Fibroblast of skin of scalp (primary cell): Measurements from ENCODE around the gene SUSD4.

Experiments used
- DNase-seq: peaks from one replicate; pipeline ENCODE4 v3.0.0-alpha.2; 2013

The SUSD4 gene

DNA sequence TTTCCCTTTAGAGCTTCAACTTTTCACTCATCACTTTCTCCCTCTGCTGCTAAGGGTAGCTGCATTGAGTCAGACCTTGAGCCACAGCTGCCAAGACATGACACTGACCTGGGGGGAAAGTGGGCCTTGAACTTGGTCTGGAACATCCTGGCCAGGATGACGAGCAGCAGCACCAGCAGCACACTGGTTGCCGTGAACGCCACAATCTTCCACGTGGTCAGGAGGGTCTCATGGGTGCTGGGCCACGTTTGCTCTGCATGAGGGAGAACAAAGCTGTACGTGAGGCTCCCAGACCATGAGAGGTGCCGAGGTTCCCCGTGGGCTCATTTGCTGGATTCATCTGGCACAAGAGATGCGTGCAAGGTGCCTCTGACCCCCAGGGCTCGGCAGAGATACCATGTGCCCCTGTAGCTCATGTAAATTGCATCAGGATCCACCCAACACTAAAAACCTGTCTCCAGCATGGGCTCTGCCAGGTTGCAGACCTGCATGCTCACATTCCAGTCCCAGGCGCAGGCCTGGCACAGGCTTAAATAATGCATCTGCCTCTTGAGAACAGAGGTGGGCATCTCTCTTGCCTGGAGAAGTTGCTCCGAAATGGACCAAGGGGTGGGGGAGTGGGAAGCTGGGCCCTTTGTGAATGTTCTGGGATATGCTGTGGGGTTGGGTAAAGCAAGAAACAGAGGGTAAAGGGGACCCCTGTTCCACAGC is 136.3 kb downstream of the SUSD4 start:
- DNase-seq = no peak

DNA sequence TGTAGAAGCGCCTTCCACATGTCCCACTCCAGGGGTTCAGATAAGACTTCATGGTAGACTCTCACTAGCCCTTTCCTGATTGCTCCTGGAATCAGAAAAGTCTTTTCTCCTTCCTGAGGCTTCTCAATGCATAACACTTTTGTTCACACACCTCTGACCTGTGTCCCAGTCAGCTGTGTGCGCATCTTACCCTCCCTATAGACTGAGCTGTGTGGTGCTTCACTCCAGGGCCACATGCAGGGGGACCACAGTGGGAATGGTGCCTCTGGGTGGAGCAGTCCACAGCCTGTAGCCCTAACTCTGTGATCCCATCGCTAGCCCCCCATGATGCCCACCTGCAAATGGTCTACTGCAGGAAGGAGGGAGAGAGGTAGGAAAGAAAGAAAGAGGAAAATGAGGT is 136.9 kb downstream of the SUSD4 start:
- DNase-seq = no peak

DNA sequence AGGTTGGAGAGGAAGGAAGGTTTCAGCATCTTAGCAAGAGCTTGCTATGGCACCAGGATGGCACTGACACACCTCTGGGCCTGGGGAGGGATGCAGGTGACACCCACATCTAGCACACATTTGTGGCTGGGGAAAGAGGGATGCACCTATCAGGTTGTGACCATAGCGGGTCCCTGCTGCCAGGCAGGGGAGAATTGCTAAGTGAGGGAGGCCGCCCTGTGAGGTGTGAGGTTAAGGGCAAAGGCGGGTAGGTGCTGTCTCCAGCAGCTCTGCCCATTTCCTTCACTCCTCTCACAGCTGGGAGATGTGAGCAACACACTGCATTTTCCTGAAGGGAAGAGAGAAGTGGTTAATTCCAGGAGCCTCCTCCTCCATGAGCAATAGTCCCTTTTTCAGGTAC is 137.7 kb downstream of the SUSD4 start:
- DNase-seq = no peak

DNA sequence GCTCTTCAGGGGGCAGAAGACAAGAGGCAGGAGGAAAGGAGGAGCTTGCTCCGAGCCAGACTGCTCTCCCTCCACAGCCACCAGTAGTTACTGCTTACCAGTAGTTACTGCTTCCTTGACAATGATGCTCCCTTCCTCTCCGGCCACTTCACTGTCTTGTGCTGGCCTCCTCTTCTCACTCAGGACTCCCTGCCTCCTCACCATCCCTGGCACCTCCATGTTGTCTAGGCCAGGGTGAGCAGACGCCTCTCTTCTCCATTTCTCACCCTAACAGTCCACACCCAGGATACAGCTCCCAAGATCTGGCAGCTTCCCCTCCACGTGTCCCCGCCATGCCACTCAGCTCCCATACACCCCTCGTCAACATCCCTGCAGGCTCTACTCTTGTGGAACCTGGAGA is 138.5 kb downstream of the SUSD4 start:
- DNase-seq = no peak

DNA sequence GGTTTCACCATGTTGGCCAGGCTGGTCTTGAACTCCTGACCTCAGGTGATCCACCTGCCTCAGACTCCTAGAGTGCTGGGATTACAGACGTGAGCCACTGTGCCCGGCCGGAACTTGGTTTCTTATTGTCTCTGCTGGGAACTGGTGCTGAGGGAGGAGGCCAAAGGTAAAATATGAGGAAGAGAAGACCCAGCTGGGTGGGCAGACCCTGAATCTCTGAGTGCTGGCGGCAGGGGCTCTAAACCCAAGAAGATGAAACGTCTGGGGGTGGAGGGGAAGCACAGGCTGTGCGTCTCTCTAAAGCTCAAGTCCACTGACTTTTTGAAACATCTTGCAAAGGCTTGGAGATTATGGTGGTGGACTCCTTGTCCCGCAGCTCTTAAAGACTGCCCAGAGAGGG is 138.9 kb downstream of the SUSD4 start:
- DNase-seq = no peak

DNA sequence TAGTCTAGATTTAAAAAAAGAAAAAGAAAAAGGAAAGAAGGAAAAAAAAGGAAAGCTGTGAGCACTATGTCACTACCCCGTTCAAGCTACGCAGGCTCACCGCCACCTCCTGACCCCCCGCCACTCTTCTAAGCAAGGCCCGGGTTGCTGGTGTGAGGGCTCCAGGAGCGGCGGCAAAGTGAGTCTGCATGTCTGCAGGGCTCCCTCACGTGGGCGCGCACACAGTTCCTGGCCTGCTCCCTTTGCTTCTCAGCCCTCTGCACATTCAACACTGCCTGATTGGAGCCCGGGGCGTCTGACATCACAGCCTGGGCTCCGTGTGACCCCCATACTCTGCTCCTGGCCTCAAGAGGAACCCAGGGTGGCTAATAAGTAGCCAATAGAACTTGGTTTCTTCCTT is 139.5 kb downstream of the SUSD4 start:
- DNase-seq = no peak

DNA sequence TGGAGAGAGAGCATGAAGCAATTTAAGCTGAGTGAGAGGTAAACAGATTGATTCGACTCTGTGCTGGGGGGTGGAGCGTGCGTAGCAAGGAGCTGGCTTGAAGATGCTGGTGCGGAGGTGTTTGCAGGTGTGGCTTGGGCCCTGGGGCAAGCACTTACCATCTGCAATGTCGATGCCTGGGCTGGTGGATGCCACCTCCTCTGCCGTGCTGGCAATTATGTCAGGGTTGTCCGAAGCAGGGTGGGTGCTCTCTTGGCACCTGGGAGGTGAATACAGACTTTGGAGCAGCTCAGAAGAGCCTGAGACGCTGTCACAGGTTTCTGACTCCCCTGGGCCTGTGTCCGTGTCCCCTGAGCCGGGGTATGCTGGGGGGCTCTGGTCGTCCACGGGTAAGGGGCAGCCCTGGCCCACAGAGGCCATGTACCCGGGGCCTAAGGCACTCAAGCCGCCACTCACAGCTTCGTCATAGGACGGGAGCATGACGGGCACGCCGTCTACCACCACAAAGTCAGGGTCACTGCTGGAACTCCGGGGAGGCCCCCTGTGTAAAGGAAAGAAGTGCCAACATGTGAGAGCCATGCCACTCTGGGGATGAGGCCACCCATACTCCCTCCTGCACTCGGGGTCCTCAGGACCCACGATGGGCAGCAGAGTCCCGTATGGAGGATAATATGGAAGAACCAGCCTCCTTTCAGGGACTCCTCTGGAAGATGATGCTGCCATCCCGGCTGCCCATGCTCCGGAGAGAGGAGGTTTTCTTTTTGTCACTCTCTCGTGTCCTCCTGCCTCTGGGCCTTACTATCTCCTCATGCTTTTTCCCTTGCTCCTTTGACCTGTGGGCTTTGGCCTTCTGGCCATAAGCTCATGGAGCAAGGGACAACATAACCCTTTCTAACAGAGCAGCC is 140.6 kb downstream of the SUSD4 start:
- DNase-seq = no peak

DNA sequence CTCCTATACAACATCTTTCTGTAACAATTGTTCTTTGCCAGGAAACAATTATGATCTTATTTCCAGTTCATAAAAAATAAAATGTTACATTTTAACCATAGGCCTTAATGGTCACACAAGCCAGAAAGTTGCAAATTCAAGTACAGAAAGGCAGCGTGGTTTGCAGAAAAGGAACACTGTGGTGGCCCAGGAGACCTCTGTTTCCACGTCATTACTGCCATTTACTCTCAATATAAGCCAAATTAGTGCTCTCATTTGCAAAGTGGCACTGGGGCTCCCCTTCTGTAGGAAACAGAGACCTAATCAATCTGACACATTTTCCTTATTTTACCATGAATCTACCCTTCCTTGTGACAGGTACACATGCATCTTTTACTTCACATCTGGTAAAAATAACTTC is 141.6 kb downstream of the SUSD4 start:
- no peak for DNase-seq

DNA sequence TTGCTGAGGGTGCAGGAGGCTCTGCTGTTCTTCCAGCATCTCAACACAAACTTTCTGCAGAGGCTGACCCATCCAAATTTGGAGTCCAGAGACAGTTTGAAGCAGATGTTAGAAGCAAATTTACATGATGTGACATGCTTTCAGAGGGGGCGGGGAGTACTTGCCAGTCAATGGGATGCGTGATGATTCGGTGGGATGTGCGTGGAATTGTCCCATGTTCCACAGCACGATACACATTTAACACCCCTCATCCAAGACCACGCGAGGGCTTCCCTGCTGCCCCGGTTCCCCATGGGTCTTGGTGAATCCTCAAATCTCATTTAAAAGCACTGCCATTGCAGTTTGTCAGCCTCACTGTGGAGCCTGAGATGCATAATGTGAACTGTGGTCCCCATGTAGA is 142.3 kb downstream of the SUSD4 start:
- no peak for DNase-seq

DNA sequence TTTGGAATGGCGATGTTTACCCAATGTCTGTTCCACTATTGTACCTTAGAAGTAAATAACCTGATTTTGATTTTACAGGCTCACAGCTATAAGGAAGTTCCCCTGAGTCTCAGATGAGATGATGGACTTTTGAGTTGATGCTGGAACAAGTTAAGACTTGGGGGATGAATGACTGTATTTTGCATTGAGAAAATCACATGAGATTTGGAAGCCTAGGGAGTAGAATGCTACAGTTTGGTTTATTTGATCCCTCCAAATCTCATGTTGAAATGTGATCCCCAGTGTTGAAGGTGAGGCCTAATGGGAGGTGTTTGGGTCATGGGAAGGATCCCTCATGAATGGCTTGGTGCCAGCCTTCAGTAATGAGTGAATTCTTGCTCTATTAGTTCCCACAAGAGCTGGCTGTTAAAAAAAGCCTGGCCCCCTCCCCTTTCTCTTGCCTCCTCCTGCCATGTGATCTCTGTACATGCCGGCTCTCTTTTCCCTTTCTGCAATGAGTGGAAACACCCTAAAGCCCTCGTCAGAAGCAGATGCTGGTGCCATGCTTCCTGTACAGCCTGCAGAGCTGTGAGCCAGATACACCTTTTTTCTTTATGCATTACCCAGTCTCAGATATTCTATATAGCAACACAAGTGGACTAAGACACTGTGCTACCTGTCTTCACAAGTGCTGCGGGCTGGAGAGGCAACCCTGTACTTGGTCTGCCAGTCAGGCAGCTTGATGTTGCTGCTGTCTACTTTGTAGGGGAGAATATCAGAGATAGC is 143.9 kb downstream of the SUSD4 start:
- no peak for DNase-seq

DNA sequence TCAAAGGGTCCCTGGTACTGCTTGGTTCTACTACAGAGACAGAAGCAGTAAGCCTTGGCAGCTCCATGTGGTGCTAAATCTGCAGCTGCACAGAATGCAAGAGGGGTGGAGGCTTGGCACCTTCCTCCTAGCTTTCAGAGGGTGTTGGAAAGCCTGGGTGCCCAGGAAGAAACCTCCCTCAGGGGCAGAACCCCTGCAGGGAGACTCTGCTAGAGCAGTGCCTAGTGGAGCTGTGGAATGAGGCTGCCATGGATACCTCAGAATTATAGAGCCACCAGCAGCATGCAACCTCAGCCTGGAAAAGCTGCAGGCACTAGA is 144.7 kb downstream of the SUSD4 start:
- DNase-seq = no peak

DNA sequence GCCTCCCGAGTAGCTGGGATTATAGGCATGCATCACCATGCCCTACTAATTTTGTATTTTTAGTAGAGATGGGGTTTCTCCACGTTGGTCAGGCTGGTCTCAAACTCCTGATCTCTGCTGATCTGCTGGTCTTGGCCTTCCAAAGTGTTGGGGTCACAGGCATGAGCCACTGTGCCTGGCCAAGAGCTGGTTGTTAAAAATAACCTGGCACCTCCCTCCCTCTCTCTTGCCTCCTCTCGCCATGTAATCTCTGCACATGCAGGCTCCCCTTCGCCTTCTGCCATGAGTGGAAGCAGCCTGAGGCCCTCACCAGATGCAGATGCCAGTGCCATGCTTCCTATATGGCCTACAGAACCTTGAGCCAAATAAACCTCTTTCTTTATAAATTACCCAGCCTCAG is 146.2 kb downstream of the SUSD4 start:
- DNase-seq = no peak

DNA sequence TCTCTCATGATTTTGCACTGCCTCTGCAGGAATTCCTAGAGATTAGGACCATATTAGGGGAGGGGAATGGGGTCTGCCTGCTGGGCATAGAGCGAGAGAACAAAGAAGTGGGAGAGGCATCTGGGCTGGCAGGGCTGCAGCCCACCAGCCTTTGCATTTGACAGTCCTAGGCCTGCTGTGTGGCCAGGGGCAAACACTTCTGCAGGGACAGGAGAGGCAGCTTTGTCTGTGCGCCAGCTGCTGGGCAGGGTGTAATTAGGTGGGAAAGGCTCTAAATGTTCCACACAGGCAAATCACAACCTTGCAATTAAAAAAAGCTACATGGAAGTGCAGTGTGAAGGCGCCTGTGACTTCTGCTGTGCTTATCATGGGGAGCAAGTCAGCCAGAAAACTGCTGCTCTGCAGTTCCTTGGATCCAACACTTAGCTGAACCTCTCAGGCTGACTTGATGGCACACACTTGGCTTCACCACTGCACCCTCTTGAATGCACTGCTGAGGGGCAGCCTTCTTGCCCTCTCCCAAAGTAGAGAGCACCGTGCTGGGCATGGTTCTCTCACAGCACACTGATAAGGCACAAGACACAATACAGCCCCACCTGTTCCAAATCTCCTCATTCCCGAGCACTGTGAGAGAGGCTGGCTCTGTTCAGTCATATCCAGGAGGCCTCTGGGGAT is 147.3 kb downstream of the SUSD4 start:
- DNase-seq = no peak

DNA sequence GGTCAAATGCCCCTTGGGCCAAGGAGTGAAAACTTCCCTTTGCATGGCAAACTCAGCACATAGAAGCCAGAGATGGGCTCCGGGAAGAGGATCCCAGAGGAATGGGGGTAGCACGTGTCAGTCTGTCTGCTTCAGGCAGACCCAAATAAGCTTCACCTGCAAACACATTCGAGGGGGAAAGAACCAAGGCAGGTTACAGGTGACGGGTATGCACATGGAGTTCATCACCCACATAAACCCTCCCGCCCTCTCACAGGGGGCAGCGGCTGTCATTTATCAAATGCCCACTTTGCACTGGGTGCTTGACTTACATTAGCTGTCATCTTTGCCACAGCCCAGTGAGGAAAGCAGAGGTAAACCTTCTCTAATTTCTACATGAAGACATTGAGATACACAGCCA is 147.9 kb downstream of the SUSD4 start:
- no peak for DNase-seq

DNA sequence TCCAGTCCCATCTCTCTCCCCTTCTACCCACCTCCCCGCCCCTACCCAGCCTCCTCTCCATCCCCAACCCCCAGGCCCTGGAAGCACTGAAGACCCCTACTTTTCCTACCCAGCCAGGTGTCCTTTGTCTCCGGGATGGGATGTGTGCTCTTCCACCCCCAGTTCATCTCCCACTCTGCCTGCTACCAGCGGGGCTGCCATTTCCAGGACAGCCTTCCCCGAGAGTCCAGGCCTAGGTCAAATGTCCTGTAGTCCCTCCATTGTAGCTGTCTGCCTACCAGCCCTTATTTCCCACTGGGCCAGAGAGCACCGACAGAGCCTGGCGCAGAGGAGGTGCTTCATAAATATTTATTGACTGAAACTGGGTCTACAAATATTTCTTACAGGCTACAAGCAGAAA is 148.9 kb downstream of the SUSD4 start:
- no peak for DNase-seq

DNA sequence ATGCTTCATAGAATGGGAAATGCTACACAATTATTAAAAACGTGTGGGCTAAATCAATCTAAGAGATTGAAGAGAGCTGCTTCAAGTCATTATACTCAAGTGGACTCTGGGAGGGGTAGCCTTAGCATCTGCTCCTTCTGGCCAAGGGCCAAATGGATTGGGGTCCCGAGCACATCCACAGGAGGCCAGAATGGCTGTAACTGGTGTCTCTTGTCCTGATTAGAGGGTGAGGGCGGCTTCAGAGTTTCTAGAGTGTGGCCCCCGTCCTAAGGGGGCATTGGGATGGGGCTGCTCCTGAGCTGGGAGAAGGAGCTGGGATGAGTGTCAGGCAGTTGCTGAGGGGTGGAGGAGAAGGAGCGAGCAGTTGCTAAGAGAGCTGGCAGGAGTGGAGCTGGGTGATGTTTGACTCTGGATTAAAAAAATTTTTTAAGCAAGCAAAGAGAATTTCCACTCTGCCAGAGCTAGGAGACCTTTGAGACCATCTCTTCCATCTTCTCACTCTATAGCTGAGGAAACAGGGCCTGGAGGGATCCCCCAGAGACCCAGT is 149.6 kb downstream of the SUSD4 start:
- DNase-seq = no peak

DNA sequence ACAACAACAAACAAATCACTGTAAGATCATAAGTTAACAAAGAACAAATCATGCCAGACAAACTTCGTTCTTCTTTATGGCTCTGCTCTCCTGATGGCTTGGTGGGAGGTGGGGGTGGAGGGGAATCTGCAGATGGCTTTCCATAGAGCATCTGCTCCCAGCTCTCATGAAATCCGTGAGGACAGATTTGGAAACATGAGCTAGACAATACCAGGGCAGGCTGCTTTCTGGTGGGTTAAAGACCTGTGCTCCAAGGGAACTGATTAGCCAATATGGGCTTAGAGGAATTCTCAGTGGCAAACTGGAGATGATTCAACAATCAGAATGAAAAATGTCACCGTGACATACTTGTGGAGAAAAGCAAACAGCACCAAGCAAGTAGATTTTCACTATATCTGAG is 151.5 kb downstream of the SUSD4 start:
- no peak for DNase-seq

DNA sequence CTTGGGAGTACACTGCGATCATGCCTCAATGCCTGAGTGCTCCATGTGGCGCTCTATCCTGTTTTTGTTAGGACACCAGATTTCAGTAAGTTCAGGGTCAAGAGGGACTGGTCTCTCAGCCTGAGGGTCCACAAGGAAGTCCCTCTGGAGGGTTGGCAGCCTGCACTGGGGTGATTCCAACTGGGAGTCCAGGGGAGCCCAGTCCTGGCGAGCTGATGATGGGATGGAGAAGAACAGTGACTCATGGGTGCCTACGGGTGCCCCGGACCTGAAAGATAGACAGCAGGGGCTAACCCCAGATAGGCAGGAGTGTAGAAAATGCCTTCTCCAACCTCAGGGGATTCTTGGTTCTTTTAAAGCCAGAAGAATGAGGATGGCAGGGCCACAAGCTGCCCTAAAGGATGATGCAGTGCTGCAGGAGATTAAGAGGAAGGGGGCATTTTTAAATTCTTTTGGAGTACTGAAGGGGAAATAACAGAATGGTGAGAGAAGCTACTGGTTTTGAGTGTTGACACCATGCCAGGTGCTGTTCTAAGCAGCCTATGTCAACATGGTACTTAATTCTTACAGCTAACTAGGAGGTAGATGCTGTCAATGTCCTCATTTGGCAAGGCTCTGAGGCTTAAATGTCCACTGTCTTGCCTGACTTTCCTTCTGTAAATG is 152.5 kb downstream of the SUSD4 start:
- DNase-seq = peak; percentile 11

DNA sequence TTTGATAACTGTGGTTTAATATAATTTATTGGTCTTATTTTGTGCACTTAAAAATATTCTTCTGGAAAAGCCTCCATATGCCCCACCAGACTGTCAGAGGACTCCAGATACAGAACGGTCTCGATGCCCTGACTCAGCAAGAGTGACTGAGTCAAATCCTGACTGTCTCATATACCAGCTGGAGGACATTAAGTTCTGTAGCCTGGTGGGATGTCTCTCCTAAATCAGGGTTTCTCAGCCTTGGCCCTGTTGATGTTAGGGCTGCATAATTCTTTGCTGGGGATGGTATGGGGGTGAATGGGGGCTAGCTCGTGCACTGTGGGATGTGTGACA is 153.2 kb downstream of the SUSD4 start:
- DNase-seq = peak; percentile 27

DNA sequence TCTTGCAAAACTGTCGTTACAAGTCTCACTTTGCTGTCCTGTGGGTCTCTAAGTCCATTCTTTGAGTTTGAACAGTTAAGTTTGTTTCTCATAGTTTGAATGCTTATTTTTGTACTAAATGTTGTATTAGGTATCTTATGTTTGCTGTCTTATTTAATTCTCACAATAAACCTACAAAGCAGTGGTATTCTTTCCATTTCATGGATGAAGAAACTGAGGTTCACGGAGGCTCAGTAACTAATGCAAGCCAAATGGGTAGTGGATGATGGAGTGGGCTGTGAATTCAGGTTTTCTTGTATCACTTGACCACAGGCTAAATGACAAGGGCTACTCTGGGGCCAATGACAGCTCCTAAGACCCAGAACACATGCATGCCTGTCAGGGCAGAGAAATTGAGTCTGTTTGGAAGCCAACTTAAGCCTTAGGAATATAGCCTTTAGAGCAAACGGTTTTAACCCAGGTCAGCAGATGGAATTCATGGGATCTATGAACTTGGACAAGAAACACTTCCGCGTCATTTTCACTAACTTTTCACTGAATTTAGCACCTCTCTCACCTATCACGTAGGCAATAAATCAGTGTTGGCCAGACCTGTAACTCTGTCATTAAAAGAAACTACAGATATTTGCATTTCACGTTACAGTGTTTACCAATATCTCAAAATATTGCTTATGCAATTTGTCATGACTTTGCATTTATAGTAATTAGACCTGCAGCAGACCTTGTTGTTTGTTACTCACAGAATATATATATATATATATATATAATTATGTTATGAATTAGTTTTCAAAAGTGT is 153.8 kb downstream of the SUSD4 start:
- DNase-seq = no peak

DNA sequence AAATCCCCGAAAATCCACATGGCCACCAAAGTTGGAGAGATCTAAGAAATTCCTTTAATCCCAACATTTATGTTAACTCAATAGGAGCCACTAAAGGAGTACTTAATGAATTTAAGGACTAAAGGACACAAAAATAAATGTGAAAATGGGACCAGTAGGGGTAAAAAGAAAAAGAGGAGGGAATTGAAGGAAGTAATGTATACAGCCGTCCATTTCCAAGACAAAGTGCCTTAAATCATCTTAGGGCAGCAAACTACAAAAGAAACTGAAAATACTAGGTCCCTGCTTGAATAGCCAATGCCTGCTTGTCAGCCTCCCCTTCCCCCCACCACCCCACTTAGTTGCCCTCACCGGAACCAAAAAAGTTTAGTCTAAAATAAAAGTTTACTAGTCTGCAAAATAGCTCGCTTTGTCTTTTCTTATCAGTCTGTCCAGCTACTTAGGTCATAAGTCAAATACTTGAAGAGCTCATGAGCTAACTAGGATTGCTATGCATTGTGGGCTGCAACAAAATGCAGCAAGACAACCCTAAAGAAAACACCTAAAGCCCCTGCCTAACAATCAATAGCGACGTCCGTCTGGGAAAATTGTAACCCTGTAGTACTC is 154.6 kb downstream of the SUSD4 start:
- DNase-seq = no peak
